Astrocyte (in vitro differentiated cells and primary cell): ENCODE data around the gene PRKCI. TPM values are rescaled to one million over a fixed set of nuclear protein-coding genes. Genes with fewer than 3 reads are reported as not detected.
"Not testable (repeated sequence)": the region's sequence is repeated elsewhere in the genome, so short reads cannot be mapped to it uniquely, and the experiment has no call there.

Experiments
- DNase-seq: peaks from one replicate; pipeline ENCODE4 v3.0.0-alpha.2; 2010; ENCODE audit warnings: low read depth
- FAIRE-seq: peaks from 2 replicates; lab custom pipeline; 2011; peaks lifted over from hg19 to GRCh38; lab: Jason Lieb, UNC
- H2AFZ ChIP-seq: 2 replicates; pipeline ENCODE4 v1.6.0; 2012; ENCODE audit warnings: low read depth, low read length, inconsistent platforms
- H3K27ac ChIP-seq: 2 replicates; pipeline ENCODE4 v1.5.1; 2011; ENCODE audit warnings: low read depth, low read length, inconsistent platforms
- H3K27me3 ChIP-seq: 2 replicates; pipeline ENCODE4 v1.6.0; 2011; ENCODE audit warnings: low read length, inconsistent platforms; ENCODE audit not compliant: insufficient read depth
- H3K36me3 ChIP-seq: 2 replicates; pipeline ENCODE4 v1.5.1; 2011; ENCODE audit warnings: low read length, inconsistent platforms; ENCODE audit not compliant: insufficient read depth
- H3K4me1 ChIP-seq: 2 replicates; pipeline ENCODE4 v1.5.1; 2011; ENCODE audit warnings: low read length, inconsistent platforms; ENCODE audit not compliant: insufficient read depth
- H3K4me2 ChIP-seq: 2 replicates; pipeline ENCODE4 v1.6.0; 2012; ENCODE audit warnings: low read length, inconsistent platforms
- H3K4me3 ChIP-seq: 2 replicates; pipeline ENCODE4 v1.5.1; 2011; ENCODE audit warnings: low read depth, mild to moderate bottlenecking, low read length, inconsistent platforms; ENCODE audit not compliant: insufficient read depth
- H3K79me2 ChIP-seq: 2 replicates; pipeline ENCODE4 v1.6.0; 2012; ENCODE audit warnings: mild to moderate bottlenecking, low read length, inconsistent platforms; ENCODE audit not compliant: insufficient read depth
- H3K9ac ChIP-seq: 2 replicates; pipeline ENCODE4 v1.6.0; 2012; ENCODE audit warnings: mild to moderate bottlenecking, low read length, inconsistent platforms
- H3K9me3 ChIP-seq: 2 replicates; pipeline ENCODE4 v1.5.1; 2012; ENCODE audit warnings: low read depth, mild to moderate bottlenecking, low read length, inconsistent platforms; ENCODE audit not compliant: insufficient read depth
- H4K20me1 ChIP-seq: 2 replicates; pipeline ENCODE4 v1.6.0; 2012; ENCODE audit warnings: low read length, inconsistent platforms; ENCODE audit not compliant: insufficient read depth
- H3K27ac Mint-ChIP-seq: one replicate; pipeline ENCODE4 v1.8.0; 2021; ENCODE audit warnings: mild to moderate bottlenecking, mixed read lengths; ENCODE audit not compliant: unreplicated experiment
- H3K27me3 Mint-ChIP-seq: one replicate; pipeline ENCODE4 v1.8.0; 2021; ENCODE audit warnings: low read depth, mixed read lengths; ENCODE audit not compliant: unreplicated experiment
- H3K36me3 Mint-ChIP-seq: one replicate; pipeline ENCODE4 v1.8.0; 2021; ENCODE audit warnings: low read depth, mixed read lengths; ENCODE audit not compliant: unreplicated experiment
- H3K4me1 Mint-ChIP-seq: one replicate; pipeline ENCODE4 v1.8.0; 2021; ENCODE audit warnings: low read depth, mixed read lengths; ENCODE audit not compliant: unreplicated experiment
- H3K4me3 Mint-ChIP-seq: one replicate; pipeline ENCODE4 v1.8.0; 2021; ENCODE audit warnings: mild to moderate bottlenecking, moderate library complexity, mixed read lengths; ENCODE audit not compliant: unreplicated experiment
- H3K9me3 Mint-ChIP-seq: one replicate; pipeline ENCODE4 v1.8.0; 2021; ENCODE audit warnings: mild to moderate bottlenecking, mixed read lengths; ENCODE audit not compliant: unreplicated experiment
- CTCF ChIP-seq: IDR thresholded peaks from 2 replicates; pipeline ENCODE4 v1.5.1; 2011; ENCODE audit warnings: low read depth, mild to moderate bottlenecking, inconsistent platforms, low read length, moderate library complexity; ENCODE audit not compliant: insufficient read depth
- EZH2 ChIP-seq: IDR thresholded peaks from 2 replicates; pipeline ENCODE4 v1.6.1; 2012; ENCODE audit warnings: mild to moderate bottlenecking, low read length, inconsistent platforms; ENCODE audit not compliant: insufficient read depth
- total RNA-seq: library from RNA; stranded (reverse); gene quantifications from 2 replicates; pipeline ENCODE4 v1.2.1, GENCODE V29; 2021

The PRKCI gene
- total RNA-seq, 1 donor from 2014 or later, result 65.2 TPM

DNA sequence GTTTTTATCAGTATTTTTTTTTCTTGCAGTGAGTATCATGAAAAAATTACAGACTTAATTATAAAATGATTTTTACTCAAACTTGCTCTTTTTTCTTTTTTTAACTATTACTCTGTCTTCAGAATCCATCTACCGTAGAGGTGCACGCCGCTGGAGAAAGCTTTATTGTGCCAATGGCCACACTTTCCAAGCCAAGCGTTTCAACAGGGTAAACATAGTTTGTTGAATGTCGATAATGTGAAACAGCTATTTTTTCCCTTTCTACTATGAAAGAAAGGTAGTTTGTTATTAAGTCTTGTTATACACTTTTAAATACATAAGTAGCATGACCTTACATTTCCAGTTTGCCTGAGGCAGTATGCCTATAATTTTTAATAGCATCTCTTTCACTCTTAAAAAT, 45.6 kb downstream of the PRKCI start:
- Histone ChIP-seq H3K27me3 (no peaks in the 10 kb centered on the region), H3K4me3 (no peak overlapping the region), H3K4me2 (no peak overlapping the region), H3K9ac (no peak overlapping the region), H3K9me3 (no peaks in the 10 kb centered on the region), H3K4me1 (no peaks in the 10 kb centered on the region), H4K20me1 (peaks cover 4% of the 10 kb centered on the region), H2AFZ (no peak overlapping the region), H3K27ac (no peak overlapping the region), H3K79me2 (no peaks in the 10 kb centered on the region), H3K36me3 (peaks cover 19% of the 10 kb centered on the region)
- Mint-ChIP-seq H3K4me1 (no peaks in the 10 kb centered on the region), H3K9me3 (no peaks in the 10 kb centered on the region), H3K4me3 (no peak overlapping the region), H3K36me3 (peaks cover 15% of the 10 kb centered on the region), H3K27me3 (no peaks in the 10 kb centered on the region), H3K27ac (no peak overlapping the region)
- no peak for DNase-seq
- TF ChIP-seq CTCF (no peak), EZH2 (no peak)
- FAIRE-seq, result no peak

GRCh38 chr3:170269673-170270254, 47.5 kb downstream of the PRKCI start:
- H3K27me3 ChIP-seq, H3K4me2 ChIP-seq, H4K20me1 ChIP-seq, H3K9me3 ChIP-seq, DNase-seq, H3K4me3 Mint-ChIP-seq, H3K27ac Mint-ChIP-seq, H3K27me3 Mint-ChIP-seq, H3K27ac ChIP-seq, H3K4me3 ChIP-seq, H2AFZ ChIP-seq, H3K4me1 Mint-ChIP-seq, H3K9me3 Mint-ChIP-seq, H3K9ac ChIP-seq, FAIRE-seq, H3K4me1 ChIP-seq, H3K79me2 ChIP-seq: not testable (repeated sequence)
- H3K36me3 Mint-ChIP-seq, result peaks cover 18% of the 10 kb centered on the region
- peaks cover 16% of the 10 kb centered on the region for H3K36me3 ChIP-seq

- DNase-seq, result no peak
- H3K9me3 ChIP-seq, result no peaks in the 10 kb centered on the region
- H3K36me3 Mint-ChIP-seq, result peaks cover 14% of the 10 kb centered on the region
- H3K4me3 ChIP-seq, result no peak overlapping the region
- H4K20me1 ChIP-seq, result no peaks in the 10 kb centered on the region
- H3K4me1 ChIP-seq, result no peaks in the 10 kb centered on the region
- no peak overlapping the region for H3K4me2 ChIP-seq
- no peak overlapping the region for H3K4me3 Mint-ChIP-seq
- H3K27ac ChIP-seq, result no peak overlapping the region
- H3K27me3 Mint-ChIP-seq, result no peaks in the 10 kb centered on the region
- TF ChIP-seq EZH2, result no peak
- no peak for TF ChIP-seq CTCF
- H2AFZ ChIP-seq, result no peak overlapping the region
- no peaks in the 10 kb centered on the region for H3K9me3 Mint-ChIP-seq
- H3K36me3 ChIP-seq, result peaks cover 16% of the 10 kb centered on the region
- no peaks in the 10 kb centered on the region for H3K27me3 ChIP-seq
- no peak overlapping the region for H3K27ac Mint-ChIP-seq
- no peak overlapping the region for H3K9ac ChIP-seq
- FAIRE-seq, result no peak
- H3K4me1 Mint-ChIP-seq, result no peaks in the 10 kb centered on the region
- no peaks in the 10 kb centered on the region for H3K79me2 ChIP-seq
Observed at GRCh38 chr3:170270282-170270881, 48.2 kb downstream of the PRKCI start.
